Left kidney (tissue), 2 donors: ENCODE data around the gene MGRN1. TPM values are rescaled to one million over a fixed set of nuclear protein-coding genes. Genes with fewer than 3 reads are reported as not detected.

Source experiments
- DNase-seq: peaks from one replicate; pipeline ENCODE4 v3.0.0-alpha.2; 2013
- polyA plus RNA-seq: library from polyadenylated mRNA; unstranded; fragments of 120-200 nt; gene quantifications from one replicate; pipeline ENCODE4 v1.2.1, GENCODE V29; 2013; ENCODE audit not compliant: insufficient read length

Gene MGRN1
- polyA plus RNA-seq, 1 donor = 49.1 TPM

DNA sequence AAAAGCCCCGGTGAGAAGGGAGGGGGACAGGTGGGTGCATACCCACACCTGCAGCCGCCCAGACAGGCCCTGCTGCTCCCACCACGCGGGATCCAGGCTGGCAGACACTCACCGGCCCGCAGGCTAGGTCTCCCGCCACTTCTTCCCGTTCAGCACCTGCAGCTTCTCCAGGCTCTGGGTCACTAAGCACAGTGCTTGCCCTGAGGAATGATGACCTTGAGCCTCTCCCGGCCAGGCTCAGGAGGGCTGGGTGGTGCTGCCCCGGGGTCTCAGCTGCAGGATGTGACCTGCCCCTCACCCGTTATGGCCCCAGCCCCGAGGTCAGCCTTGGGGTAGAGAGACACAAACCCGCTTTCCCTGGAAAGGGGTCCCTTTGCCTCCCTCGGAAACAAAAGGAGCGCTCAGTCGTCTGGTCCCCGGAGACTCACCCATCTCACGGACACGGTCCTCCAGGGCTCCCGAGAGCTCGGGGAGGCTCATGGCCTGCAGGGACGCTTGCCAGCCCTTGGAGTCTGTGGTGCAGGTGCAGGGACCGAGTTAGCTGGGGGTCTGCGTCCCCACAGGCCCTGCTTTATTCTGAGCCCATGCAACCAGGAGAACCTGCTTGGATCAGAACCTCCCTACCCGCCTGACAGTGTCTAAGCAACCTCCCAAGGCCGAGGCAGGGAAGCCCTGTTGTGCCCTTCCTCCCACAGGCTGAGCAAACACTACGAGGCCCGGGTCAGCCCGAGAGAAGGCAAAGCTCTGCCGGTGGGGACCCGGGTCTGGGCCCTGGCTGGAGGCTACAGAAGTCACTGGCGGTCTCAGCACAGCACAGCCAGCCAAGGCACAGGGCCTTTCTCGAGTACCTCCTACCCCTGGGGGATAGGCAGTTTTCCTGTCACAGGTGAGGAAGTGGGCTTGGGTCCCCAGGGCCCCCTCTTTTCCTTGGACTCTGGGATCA, 72.5 kb downstream of the MGRN1 start:
- DNase-seq = no peak

DNA sequence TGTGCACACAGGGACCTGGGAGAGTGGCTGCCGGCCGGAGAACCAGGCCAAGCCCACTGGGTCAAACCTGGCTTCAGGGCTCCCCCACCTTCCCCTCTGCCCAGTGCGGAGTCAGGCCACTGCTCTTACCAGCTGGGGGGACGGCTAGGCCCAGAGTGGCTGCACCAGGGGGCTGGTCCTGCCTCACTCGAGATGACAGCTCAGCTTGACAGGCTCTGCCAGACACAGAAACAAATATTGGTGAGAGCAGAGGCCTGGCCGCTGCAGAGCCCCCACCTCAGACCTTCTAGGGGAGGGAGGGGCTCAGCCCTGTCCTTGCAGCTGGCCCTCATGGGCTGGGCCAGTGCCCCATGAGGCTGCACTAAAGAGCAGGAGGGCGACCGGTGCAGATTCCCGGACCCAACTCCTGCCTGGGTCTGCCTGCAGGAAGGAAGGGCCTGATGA, 73.2 kb downstream of the MGRN1 start:
- no peak for DNase-seq

DNA sequence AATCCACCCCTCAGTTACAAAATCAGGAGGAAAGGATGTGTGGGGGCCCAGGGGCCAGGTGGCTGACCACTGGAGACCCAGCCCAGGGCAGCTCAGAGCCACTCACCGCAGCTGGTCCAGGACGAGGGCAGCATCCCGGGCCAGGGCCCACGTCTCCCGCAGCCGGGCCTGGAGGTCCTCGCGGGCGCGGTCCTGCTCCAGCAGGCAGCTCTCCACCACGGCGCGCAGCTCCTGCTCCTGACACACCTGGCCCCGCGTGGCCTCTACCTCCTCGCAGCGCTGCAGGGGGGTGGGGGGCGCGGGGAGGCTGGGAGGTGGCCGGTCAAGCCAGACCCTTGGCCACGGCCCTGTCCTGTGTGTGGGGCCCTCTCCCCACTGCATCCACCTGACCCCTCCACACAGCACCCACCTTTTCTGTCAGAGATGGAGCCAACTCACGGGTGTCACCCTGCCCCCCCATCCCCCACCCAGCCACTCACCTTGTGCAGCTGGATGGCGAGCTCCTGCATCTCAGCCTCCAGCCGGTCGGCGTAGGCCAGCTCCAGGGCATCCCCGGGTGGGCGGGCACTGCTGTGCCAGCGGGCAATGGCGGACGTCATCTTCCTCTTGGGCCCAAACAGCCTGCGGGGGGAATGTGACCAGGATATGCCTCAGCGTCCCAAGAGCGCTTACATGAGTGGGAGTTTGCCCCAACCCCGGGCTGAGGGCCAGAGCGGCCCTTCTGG, 73.9 kb downstream of the MGRN1 start:
- DNase-seq = no peak

DNA sequence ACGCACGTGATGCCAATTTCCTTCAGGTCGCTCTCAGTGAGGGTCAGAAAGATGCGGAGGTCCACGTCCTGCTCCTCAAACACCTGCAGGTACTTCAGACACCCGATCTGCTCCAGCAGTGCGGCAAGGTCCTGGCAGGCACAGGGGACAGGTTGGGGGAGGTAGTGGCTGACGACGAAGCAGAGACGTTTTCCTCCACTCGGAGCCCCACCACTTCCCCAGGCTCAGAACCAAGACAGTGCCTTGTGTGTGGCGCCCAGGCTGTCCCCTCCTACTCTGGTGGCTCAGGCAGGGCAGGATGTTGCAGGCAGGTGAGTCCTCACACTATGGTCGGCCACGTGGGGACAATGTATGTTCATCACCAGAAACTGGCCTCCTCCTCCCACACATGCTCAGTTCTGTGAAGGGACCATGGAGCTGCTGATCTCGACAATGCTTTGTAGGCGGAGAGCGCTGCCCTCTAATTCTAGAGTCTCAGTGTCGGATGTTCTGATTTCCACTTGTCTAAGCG, 74.5 kb downstream of the MGRN1 start:
- DNase-seq = no peak

DNA sequence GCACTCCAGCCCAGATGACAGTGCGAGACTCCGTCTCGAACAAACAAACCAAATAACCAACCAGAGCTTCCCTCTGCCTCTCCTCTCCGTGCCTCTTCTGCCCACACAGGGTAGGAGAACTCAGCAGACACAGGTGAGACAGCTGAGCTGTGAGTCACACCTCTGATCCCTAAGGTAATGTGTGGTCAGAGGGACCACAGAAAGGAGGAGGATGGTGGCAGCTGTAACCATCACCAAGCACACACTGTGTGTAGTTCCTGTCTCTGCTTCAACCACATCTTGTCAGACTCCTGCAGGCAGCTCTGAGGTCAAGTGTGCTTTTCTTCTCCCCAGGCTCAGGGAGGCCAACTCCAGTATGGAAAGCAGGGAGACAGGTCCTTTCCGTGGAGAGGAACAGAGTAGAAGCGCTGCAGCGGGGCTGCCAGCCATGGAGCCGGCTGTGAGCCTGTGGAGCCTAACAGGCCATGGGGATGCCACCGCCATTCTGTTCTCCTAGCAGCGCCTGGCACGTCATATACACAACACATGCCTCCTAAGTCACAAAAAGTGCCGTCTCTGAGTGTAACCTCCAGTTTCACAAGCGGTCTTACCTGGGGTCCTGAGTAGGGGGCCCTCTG, 75.9 kb downstream of the MGRN1 start:
- DNase-seq = no peak

DNA sequence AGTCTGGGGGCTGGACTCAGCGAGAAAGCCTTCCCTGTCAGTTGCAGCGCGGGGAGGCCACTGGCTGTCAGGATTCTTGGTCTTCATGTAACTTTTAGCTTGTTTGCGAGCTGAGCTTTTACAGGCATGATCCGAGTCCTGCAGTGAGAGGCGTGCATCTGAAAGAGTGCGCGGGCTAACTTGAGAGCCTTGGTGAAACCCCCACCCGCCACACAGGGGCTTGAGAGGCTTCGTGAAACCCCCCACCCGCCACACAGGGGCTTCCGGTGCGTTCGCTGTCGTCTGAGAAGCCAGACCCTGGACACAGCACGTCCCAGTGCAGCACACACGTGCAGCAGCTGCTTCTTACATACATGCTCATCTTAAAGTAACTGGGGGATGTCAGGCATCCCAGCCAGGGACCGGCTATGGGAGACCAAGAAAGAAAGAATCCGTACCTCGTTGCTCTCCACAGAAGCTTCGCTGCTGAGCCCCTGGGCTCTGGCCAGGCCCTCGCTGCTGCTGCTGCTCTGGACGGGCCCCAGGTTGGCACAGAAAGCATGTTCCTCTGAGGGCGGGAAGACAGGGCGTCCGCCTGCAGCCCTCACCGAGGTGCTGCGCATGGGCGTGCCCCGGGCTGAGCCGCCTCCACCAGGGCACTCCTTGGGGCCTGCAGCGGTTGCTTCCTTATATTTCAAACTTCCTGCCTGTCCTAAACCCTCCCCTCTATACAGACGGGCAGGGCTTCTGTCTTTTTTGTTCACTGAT, 76.5 kb downstream of the MGRN1 start:
- DNase-seq = no peak

DNA sequence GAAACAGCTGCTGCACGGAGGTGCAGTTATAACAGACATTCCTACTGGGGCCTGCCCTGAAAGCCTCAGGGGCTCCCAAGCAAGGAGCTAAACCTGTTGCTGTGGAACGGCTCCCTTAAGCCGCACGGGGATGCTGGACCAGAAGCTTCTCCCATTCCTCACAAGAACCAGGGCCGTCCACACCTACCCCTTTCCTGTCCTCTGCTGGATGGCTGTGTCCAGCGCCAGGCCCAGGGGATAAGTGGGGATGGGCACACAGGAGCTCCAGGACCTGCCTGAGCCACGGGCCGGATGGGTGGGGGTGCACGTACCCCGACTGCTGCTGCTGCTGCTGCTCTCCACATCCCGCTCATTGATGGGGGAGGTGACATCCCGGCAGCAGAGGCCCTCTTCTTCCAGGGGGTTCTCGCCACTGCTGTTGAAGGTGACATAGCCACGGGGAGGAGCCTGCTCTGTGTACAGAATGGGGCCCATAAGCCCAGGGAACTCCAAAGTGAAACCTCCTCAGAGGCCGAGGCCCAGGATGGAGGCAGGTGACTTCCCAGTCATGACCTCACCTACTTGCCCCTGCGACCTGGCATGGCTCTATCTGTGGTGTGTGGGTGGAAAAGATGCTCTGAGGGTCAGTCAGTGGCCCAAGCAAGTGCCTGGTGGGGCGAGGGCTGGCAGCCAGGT, 77.3 kb downstream of the MGRN1 start:
- no peak for DNase-seq

DNA sequence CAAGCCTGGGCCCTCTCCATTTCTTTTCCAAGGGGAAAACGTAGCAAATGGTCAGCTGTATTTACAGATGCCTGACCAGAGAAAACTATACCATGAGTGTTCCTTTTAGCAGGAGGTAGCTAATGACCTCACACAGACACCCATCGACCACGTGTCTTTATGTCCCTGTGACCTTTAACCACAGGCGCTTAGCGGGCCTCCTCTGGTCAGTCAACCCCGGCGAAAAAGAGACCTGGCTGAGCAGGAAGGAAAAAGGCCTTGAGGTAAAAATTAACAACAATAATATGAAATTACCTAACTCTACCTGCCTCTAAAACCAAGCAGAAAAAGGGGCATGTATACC, 77.8 kb downstream of the MGRN1 start:
- DNase-seq = no peak

DNA sequence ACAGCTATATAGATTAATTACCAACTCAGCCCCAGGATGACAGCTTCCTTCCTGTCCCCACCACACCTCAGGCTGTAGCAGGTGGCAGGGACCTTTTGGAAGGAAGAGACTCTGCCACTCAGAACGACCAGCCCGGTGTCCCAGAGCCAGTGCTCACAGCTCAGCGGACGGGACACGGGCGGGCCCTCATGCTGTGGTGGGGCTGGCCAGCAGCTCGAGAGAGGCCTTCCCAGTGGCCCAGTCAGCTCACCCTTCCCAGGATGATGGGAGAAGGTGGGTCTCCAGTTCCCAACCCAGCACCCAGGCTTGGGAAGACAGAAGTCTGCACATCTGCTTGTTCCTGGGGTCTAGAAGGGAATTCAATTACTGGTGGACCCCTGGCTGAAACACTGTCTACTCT, 79.3 kb downstream of the MGRN1 start:
- no peak for DNase-seq

DNA sequence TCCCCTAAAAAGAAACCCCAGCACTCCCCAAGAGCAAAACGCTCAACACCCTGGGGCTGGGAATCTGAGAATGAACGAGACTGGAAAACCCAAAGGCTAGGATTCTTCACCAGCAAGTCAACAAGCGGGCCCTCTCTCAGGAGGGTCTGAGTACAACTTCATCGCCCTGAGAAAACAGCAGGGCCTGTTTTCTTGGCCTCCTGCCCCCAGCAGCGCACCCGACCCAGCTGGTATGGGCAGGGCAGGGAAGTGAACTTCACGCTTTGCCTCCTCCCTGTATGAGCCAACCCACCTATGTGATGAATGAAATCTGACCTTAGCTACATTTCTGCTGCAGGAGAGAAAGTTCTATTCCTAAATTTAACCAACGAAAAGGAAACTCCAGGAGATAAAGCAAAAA, 79.9 kb downstream of the MGRN1 start:
- DNase-seq = no peak

DNA sequence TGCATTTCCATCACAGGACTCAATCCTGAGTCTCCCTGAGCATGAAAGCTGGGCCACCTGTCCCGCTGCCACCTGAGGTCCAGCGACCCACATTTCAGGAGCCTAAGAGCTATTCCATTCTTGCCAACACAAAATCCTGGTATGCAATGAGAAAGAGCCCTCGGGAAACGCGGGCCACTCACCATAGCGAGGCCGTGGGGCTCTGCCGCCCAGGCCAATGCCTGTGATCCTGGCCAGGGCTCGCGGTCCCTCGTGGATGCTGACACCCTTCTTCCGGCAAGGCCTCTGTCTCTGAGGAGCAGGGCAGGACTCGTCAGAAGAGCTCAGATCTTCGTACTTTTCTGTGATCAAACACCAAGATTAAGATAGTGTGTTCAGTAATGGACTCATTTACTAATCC, 80.3 kb downstream of the MGRN1 start:
- no peak for DNase-seq

DNA sequence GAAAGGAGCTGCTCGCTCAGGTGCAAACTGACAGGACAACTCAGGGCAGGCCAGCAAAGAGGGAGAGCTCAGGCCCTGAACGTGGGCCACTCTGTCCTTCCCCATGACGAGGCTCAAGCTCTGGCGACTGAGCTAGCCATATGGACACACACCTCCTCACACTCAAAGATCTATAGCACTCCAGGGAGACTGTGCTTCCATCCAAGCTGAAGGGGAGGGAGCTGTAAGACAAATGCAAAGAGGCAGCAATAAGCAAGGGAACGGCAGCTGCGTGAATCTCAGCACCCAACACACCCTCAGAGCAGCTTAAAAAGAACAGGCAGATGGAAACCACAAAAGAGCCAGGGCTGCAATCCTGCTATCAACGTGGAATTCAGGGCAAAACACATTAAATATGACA, 82.2 kb downstream of the MGRN1 start:
- DNase-seq = no peak

DNA sequence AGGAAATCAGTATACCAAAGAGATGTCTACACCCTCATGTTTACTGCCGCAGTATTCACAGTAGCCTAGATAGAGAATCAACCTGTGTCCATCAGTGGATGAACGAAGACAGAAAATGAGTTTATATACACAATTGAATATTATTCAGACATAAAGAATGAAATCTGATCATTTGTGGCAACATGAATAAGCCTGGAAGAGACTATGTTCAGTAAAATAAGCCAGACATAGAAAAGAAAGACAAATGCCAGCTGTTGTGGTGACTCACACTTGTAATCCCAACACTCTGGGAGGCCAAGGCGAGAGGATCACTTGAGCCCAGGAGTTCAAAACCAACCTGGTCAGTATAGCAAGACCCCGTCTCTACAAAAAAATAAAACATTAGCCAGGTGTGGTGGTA, 84.9 kb downstream of the MGRN1 start:
- DNase-seq = no peak

DNA sequence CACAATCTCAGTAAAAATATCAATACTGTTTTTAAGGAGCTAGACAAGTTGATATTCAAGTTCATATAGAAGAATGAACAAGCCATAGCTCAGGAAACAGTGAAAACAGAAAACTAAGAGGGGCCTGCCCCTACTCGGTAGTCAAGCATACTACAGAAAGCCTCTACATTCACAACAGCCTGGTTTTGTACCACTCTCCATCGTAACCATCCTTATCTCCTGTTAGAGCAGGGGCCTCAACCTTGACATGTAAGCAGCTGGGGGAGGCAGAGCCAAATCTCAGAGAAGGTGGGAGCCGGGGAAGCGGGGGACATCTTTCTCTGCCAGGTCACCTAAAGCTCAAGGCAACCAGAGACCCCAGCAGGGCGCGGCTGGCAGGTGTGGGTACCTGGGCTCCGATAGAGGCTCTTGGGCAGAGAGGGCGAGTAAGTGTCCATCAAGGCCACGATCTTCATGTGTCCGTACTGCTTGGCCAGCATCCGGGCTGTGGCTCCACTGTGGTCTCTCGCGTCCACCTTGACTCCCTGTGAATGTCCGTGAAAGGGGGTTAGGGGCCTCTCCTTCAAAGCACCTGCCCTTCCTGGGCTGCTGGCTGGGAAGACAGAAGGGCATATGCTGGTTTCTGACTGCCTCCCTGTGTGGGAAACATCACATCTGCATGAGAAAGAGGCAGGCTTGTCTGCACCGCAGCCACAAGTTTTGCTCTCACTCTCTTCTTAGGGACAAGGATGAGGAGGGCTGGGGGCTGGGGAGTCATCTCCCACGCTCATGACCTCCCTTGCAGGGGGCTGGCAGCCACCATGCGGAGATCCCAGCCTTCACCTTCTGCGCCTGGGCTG, 89.3 kb downstream of the MGRN1 start:
- DNase-seq = no peak

DNA sequence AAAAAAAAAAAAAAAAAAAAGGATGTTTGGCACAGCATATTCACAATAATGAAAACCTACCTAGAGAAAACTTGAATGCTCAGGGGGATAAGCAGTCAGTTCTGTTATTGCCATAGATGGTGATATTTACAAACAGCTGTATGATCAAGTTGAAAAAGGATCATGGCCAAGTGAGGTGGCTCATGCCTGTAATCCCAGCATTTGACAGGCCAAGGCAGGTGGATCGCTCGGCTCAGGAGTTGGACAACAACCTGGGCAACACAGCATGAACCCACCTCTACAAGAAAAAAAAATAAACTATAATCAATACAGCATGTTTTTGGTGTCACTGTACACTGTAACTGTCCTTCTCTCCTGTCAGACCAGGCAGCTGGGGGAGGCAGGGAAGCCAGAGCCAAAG, 90.4 kb downstream of the MGRN1 start:
- DNase-seq = no peak

DNA sequence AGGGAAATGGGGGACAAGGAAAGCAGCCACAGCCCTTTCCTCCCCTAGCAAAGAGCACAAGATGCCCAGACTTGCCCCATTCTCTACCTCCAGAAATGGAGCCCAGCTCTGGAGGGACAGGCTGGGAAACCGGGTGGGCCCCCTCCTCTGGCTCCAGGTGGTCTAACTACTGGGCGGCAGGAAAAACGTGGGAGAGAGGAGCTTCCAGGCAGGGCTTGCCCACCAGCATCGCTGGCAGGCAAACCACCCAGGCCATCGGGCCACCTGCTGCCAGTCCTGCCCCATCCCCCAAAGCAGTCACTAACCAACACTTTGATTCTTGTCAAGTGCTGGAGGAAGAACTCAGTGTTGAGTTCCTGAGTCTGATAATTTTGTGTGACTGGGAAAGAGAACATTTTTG, 93.8 kb downstream of the MGRN1 start:
- DNase-seq = no peak

DNA sequence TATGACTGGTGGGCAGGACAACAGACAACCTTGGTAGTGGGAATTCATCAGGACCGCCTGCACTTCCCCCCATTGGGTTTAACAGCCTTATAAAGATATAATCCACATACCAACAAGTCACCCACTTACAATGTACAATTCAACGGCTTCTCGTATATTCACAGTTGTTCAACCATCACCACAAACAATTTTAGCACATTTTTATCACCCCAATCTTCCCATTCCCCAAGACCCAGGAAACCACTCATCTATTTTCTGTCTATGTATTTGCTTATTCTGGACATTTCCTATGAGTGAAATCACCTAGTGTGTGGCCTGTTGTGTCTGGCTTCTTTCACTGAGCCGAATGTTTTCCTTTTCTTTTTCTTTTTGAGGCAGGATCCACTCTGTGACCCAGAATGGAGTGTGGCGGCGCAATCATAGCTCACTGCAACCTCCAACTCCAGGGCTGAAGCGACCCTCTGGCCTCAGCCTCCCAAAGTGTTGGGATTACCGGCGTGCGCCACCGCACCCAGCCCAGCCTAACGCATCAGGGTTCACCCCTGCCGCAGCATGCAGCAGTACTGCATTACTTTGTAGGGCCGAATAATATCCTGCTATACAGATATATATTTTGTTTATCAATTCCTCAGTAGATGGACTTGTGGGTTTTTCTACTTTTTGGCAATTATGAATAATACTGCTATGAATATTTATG, 98.6 kb downstream of the MGRN1 start:
- DNase-seq = no peak

DNA sequence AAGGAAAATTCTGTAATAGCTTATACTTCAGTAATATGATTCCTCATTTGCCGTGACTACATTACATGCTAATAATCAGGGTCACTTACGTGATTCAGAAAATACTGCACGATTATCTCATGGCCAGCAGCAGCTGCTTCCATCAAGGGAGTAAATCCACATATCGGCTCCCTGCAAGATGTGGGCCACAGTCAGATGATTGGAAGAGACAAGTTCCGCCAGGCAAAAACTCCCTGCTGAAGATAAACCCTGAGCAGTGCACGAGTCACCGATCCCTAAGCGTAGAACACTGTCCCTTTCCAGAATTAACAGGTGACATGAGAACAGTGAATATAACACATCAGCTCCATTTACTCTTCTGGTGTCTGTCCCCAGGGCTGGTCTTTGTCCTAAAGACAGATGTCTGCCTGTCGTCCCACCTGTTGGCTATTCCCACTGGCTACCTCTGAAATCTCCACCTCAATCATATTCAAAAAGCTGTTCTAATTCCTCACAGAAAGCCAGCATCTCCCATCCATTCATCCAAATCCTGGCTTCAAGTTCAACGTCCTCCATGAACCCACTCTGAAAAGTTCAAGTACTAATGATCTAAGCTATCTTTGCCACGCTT, 100.1 kb downstream of the MGRN1 start:
- DNase-seq = no peak

DNA sequence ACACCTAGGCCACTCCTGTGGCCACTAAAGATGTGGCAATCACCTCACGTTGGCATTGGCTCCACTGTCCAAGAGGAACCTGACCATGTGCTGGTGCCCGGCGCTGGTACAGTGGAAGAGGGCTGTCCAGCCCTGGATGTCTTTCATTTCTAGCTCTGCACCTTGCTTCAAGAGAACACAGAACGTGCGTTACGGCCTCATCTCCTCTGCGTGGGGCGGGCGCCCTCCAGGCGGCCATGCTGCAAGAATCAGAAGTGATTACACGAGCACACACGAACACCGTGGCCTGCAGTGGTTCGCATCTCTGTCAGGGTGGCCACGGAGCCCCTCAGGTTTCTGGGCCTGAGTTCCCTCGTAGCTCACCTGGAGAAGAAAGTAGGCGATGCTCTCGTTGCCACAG, 102.0 kb downstream of the MGRN1 start:
- DNase-seq = no peak

DNA sequence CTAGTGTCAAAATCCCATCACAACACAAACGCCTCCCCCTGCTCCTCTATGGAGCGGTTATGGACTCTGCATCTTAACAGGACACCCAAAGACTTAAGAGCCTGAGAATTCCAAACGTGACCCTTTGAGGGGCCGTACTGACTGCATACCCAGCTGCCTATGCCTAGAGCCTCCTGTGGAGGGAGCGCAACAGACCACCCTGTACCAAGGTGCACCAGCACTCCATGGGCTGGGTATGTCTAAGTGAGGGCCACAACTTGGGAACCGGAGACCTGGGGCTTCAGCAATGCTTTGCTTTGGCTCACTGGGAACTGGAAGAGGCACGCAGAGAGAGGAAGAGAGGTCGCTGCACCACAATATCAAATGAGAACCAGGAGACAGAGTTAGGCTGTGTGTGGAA, 104.0 kb downstream of the MGRN1 start:
- DNase-seq = no peak
